ENCODE data around the gene IGFN1. TPM values are rescaled to one million over a fixed set of nuclear protein-coding genes. Genes with fewer than 3 reads are reported as not detected.
A peak's percentile ranks its signal among the peaks of the same experiment; 100 is the strongest.

Gene IGFN1
- total and polyA plus RNA-seq, 2 of the 8 experiments (the other 6 are each of a cell fraction or from before 2014, with no cell fraction given), result not detected

DNA sequence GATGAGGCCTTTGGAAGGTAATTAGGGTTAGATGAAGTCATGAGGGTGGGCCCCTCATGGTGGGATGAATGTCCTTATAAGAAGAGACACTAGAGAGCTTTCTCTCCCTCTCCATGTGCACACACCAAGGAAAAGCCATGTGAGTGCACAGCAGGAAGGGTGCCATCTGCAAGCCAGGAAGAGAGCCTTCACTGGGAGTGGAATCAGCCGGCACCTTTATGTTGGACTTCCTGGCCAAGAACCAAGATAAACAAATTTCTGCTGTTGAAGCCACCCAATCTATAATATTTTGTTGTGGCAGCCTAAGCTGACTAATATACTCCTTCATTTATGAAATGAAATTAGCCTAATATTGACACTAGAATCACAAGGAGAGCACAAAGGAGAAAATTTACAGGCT is 54.5 kb downstream of the IGFN1 start:
- CTCF ChIA-PET (ENCODE audit: partially characterized antibody), result interaction anchor here (1.0 to 2.0 kb wide), 3 partner anchors 9 to 268 kb away, joined by 3 to 10 read pairs (median 3); no protein-coding TSS in a partner anchor
- H3K4me1 ChIP-seq (replicated peaks in 1 of 4; ENCODE audit: control insufficient read depth in 3 of 4, insufficient read depth in 4 of 4, low read length in 3 of 4), result no peaks in the 10 kb centered on the region
- TF ChIP-seq SAP30 (IDR thresholded peaks at IDR 0.05; ENCODE audit: insufficient read depth, insufficient replicate concordance, low read length) (no peak), ZNF274 (IDR thresholded peaks at IDR 0.05; ENCODE audit: borderline replicate concordance, extremely low read depth, low read length) (no peak), SP1 (IDR thresholded peaks at IDR 0.05; ENCODE audit: low read depth, low read length) (no peak), TAF1 (IDR thresholded peaks at IDR 0.05; ENCODE audit: low read depth, low read length) (no peak), CHD2 (IDR thresholded peaks at IDR 0.05; ENCODE audit: low read length) (no peak), USF2 (IDR thresholded peaks at IDR 0.05; ENCODE audit: low read length) (no peak), BACH1 (IDR thresholded peaks at IDR 0.05; ENCODE audit: low read length) (no peak), EGR1 (IDR thresholded peaks at IDR 0.05; ENCODE audit: borderline replicate concordance, low read depth, low read length) (no peak), TCF12 (IDR thresholded peaks at IDR 0.05; ENCODE audit: low read depth, low read length) (no peak), GTF2F1 (IDR thresholded peaks at IDR 0.05; ENCODE audit: borderline replicate concordance, low read depth, low read length) (no peak), CBX8 (IDR thresholded peaks at IDR 0.05; ENCODE audit: borderline replicate concordance, low read depth, low read length) (no peak)
- TF ChIP-seq, protein P1, sequence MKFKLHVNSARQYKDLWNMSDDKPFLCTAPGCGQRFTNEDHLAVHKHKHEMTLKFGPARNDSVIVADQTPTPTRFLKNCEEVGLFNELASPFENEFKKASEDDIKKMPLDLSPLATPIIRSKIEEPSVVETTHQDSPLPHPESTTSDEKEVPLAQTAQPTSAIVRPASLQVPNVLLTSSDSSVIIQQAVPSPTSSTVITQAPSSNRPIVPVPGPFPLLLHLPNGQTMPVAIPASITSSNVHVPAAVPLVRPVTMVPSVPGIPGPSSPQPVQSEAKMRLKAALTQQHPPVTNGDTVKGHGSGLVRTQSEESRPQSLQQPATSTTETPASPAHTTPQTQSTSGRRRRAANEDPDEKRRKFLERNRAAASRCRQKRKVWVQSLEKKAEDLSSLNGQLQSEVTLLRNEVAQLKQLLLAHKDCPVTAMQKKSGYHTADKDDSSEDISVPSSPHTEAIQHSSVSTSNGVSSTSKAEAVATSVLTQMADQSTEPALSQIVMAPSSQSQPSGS (IDR thresholded peaks at IDR 0.05; ENCODE audit: low read length), result no peak

More for the DNA sequence above, 54.5 kb downstream of the IGFN1 start:
- H4K20me1 ChIP-seq (replicated peaks in 1 of 2; ENCODE audit: control insufficient read depth in 1 of 2, insufficient read depth in 2 of 2, low read length in 2 of 2), result no peaks in the 10 kb centered on the region
- DNase-seq (ENCODE audit: low read depth in 1 of 2, low spot score in 2 of 2), result no peak
- no peak overlapping the region for H2BK15ac ChIP-seq (ENCODE audit: low read length)
- H2AFZ ChIP-seq (ENCODE audit: low read length), result 0 out of 2 replicates have a peak overlapping the region, but pooled peaks have one; percentile 19
- POLR2A ChIA-PET (ENCODE audit: partially characterized antibody), result no interaction called here
- FAIRE-seq, result no peak
- no peak overlapping the region for H3K18ac ChIP-seq (ENCODE audit: extremely low read depth, low read length)
- no peaks in the 10 kb centered on the region for H3K79me2 ChIP-seq (ENCODE audit: control insufficient read depth in 1 of 2, insufficient read depth in 2 of 2, low read length in 2 of 2)
- H3K4ac ChIP-seq (replicated peaks; ENCODE audit: insufficient read length, low read depth, low read length), result no peak overlapping the region
- H3K23ac ChIP-seq (ENCODE audit: insufficient read length), result no peak overlapping the region
- no peak overlapping the region for H2BK120ac ChIP-seq (replicated peaks; ENCODE audit: low read depth, low read length)
- no peak overlapping the region for H3K4me3 ChIP-seq (ENCODE audit: extremely low read depth in 1 of 4, insufficient read depth in 2 of 4, low read depth in 3 of 4, low read length in 4 of 4)
- H3K36me3 ChIP-seq (ENCODE audit: control insufficient read depth in 2 of 4, insufficient read depth in 4 of 4, low read length in 3 of 4), result no peaks in the 10 kb centered on the region
- no peaks in the 10 kb centered on the region for H3K79me1 ChIP-seq (ENCODE audit: low read depth, low read length)
- H2AK5ac ChIP-seq (ENCODE audit: low read depth, low read length), result no peak overlapping the region
- H2BK12ac ChIP-seq (ENCODE audit: low read depth, low read length), result no peak overlapping the region
- H4K8ac ChIP-seq (ENCODE audit: extremely low read depth, insufficient read depth, low read length), result no peak overlapping the region
- peaks cover 0 to under 1% of the 10 kb centered on the region in 2 experiments; a peak in 2 of 4 replicates for H3K9me3 ChIP-seq (ENCODE audit: insufficient read depth in 2 of 2, low read depth in 1 of 2, low read length in 1 of 2)
- H3K56ac ChIP-seq (replicated peaks; ENCODE audit: insufficient read length, low read depth, low read length), result no peak overlapping the region
- no peaks in the 10 kb centered on the region for H3K23me2 ChIP-seq (ENCODE audit: low read depth, low read length)
- no peak overlapping the region for H3K9ac ChIP-seq (replicated peaks in 1 of 4; ENCODE audit: extremely low read depth in 1 of 4, low read depth in 3 of 4, low read length in 3 of 4)
- no peaks in the 10 kb centered on the region for H3K27me3 ChIP-seq (replicated peaks in 1 of 4; ENCODE audit: control insufficient read depth in 3 of 4, extremely low read depth in 1 of 4, insufficient read depth in 3 of 4, low read length in 3 of 4)
- H2BK5ac ChIP-seq (ENCODE audit: low read depth, low read length), result no peak overlapping the region
- 89% methylated on average over 1 of the region's 1 CpG; no CpG with 5 or more reads in 1 of the 2 experiments for WGBS, 2 experiments (ENCODE audit: extremely low coverage in 1 of 2, insufficient coverage in 1 of 2, insufficient read length in 1 of 2, insufficient replicate concordance in 2 of 2, low coverage in 1 of 2, low lambda C conversion rate in 2 of 2, missing lambda C conversion rate in 1 of 2)
- no peak overlapping the region for H2BK20ac ChIP-seq (ENCODE audit: low read length)
- no peak overlapping the region for H3K27ac ChIP-seq (ENCODE audit: low read depth, low read length)
- H4K5ac ChIP-seq (ENCODE audit: insufficient read length, low read depth, low read length), result no peak overlapping the region
- no peak overlapping the region for H4K91ac ChIP-seq (replicated peaks; ENCODE audit: insufficient read length, low read length)
- H3K14ac ChIP-seq (ENCODE audit: insufficient read length), result no peak overlapping the region
- H3K4me2 ChIP-seq (ENCODE audit: insufficient read depth in 1 of 2, low read depth in 2 of 2, low read length in 2 of 2), result no peak overlapping the region

Data from H1 (cell line).